Endothelial cell of umbilical vein (primary cell): ENCODE measurements around the gene FLT3LG. TPM values are rescaled to one million over a fixed set of nuclear protein-coding genes. Genes with fewer than 3 reads are reported as not detected.

ENCODE experiments used
- BruUV-seq: library from RNA; stranded (reverse); fragments of 400-500 nt; replicated peaks from 2 replicates; lab custom pipeline; 2021; lab: Mats Ljungman, UMichigan
- CTCF ChIA-PET: fragments of 300-600, 350-600 bp; sonication (Branson Sonifier 250); formaldehyde crosslinking; loops from one replicate; lab custom pipeline; 2021; ENCODE audit warnings: antibody characterized with exemption, inconsistent platforms; lab: Charles Lee
- POLR2A ChIA-PET: fragments of 300-600, 350-600 bp; sonication (Branson Sonifier 250); formaldehyde crosslinking; loops from one replicate; lab custom pipeline; 2021; ENCODE audit warnings: antibody characterized with exemption, inconsistent platforms; lab: Charles Lee
- DNase-seq: peaks from one replicate; pipeline ENCODE4 v3.0.0-alpha.2; 2011; ENCODE audit warnings: low read depth, low spot score
- FAIRE-seq: peaks from 2 replicates; lab custom pipeline; 2011; peaks lifted over from hg19 to GRCh38; lab: Jason Lieb, UNC
- H2AFZ ChIP-seq: 2 replicates; pipeline ENCODE4 v1.6.0; 2012; ENCODE audit warnings: low read depth, low read length, control low read depth, inconsistent platforms
- H3K27ac ChIP-seq: 2 replicates; pipeline ENCODE4 v1.5.1; 2011; ENCODE audit warnings: low read depth, mild to moderate bottlenecking, control low read depth, low read length, moderate library complexity; ENCODE audit not compliant: insufficient read depth
- H3K27me3 ChIP-seq, 2 experiments: 2 replicates each; pipeline versions ENCODE4 v1.6.0 to v1.6.1; 2011; ENCODE audit warnings: low read length in 2 of 2, mixed read lengths in 1 of 2; ENCODE audit not compliant: control insufficient read depth in 2 of 2, insufficient read depth in 2 of 2
- H3K36me3 ChIP-seq, 2 experiments: 2 replicates in 1 of 2; 3 replicates in 1 of 2; pipeline ENCODE4 v1.5.1; 2011; ENCODE audit warnings: low read length in 2 of 2, mild to moderate bottlenecking in 1 of 2, moderate library complexity in 1 of 2; ENCODE audit not compliant: control insufficient read depth in 2 of 2, insufficient read depth in 2 of 2; ENCODE audit errors: extremely low read depth in 1 of 2
- H3K4me1 ChIP-seq: 3 replicates; pipeline ENCODE4 v1.5.1; 2011; ENCODE audit warnings: mild to moderate bottlenecking, low read length; ENCODE audit not compliant: control insufficient read depth, insufficient read depth; ENCODE audit errors: extremely low read depth
- H3K4me2 ChIP-seq: 2 replicates; pipeline ENCODE4 v1.6.1; 2011; ENCODE audit warnings: low read length, control low read depth, mixed read lengths; ENCODE audit not compliant: insufficient read depth
- H3K4me3 ChIP-seq, 3 experiments: fragments of 200-600 bp in 1 of 3; sonication (generic), shearing (Covaris generic) in 1 of 3; replicated peaks in 1 of 3; 2 replicates each; pipeline ENCODE4 v1.5.1; 2011 to 2016; ENCODE audit warnings: control low read depth in 3 of 3, low read length in 3 of 3, mild to moderate bottlenecking in 2 of 3, inconsistent platforms in 1 of 3, low read depth in 1 of 3, moderate library complexity in 1 of 3; ENCODE audit not compliant: insufficient read depth in 1 of 3
- H3K79me2 ChIP-seq: 2 replicates; pipeline ENCODE4 v1.6.0; 2012; ENCODE audit warnings: low read length, inconsistent platforms; ENCODE audit not compliant: control insufficient read depth, insufficient read depth
- H3K9ac ChIP-seq: replicated peaks from 2 replicates; pipeline ENCODE3; 2011; ENCODE audit warnings: low read length, control low read depth; ENCODE audit not compliant: insufficient read depth; ENCODE audit errors: extremely low read depth
- H3K9me1 ChIP-seq: replicated peaks from 3 replicates; pipeline ENCODE4 v1.6.0; 2011; ENCODE audit warnings: mild to moderate bottlenecking, low read length; ENCODE audit not compliant: control insufficient read depth, insufficient read depth; ENCODE audit errors: extremely low read depth
- H3K9me3 ChIP-seq: replicated peaks from 2 replicates; pipeline ENCODE4 v1.5.1; 2012; ENCODE audit warnings: low read length, inconsistent platforms; ENCODE audit not compliant: control insufficient read depth, insufficient read depth
- H4K20me1 ChIP-seq: replicated peaks from 2 replicates; pipeline ENCODE3; 2011; ENCODE audit warnings: mild to moderate bottlenecking, low read length; ENCODE audit not compliant: control insufficient read depth, insufficient read depth; ENCODE audit errors: extremely low read depth
- CTCF ChIP-seq, 2 donors: IDR thresholded peaks; 1 replicate in 1 of 2; 2 replicates in 1 of 2; pipeline ENCODE4 v1.5.1; 2011; ENCODE audit warnings: low read length in 2 of 2, mild to moderate bottlenecking in 2 of 2, moderate library complexity in 2 of 2, control low read depth in 1 of 2, inconsistent platforms in 1 of 2, low read depth in 1 of 2; ENCODE audit not compliant: insufficient read depth in 1 of 2; ENCODE audit errors: extremely low read depth in 1 of 2
- EZH2 ChIP-seq: IDR thresholded peaks from 2 replicates; pipeline ENCODE4 v1.6.1; 2012; ENCODE audit warnings: borderline replicate concordance, low read depth, mild to moderate bottlenecking, moderate library complexity, low read length, inconsistent platforms; ENCODE audit not compliant: severe bottlenecking
- FOS ChIP-seq: IDR thresholded peaks from 2 replicates; pipeline ENCODE4 v1.6.1; 2011; ENCODE audit warnings: mild to moderate bottlenecking, low read length, moderate library complexity, borderline replicate concordance; ENCODE audit not compliant: insufficient read depth
- MAX ChIP-seq: IDR thresholded peaks from 2 replicates; pipeline ENCODE4 v1.6.1; 2011; ENCODE audit not compliant: insufficient read depth, insufficient read length
- MYC ChIP-seq: IDR thresholded peaks from one replicate; pipeline ENCODE4 v1.6.1; 2011; ENCODE audit warnings: mild to moderate bottlenecking, low read depth, low read length
- POLR2A ChIP-seq: IDR thresholded peaks from 2 replicates; pipeline ENCODE4 v1.6.1; 2012; ENCODE audit warnings: low read depth, mild to moderate bottlenecking, control low read depth, low read length
- POLR2AphosphoS5 ChIP-seq: IDR thresholded peaks from 2 replicates; pipeline ENCODE4 v1.6.1; 2012; ENCODE audit warnings: low read depth, mild to moderate bottlenecking, control low read depth, low read length, moderate library complexity; ENCODE audit not compliant: insufficient read depth
- dilution Hi-C: fragments of 300-500 bp; cut with MboI; formaldehyde crosslinking; loops from one replicate; pipeline ENCODE4 v1.15.0; 2019; ENCODE audit warnings: low sequenced_read_pairs; ENCODE audit not compliant: extremely low pct_ligation_motif_present
- intact Hi-C: fragments of 100-400 bp; cut with micrococcal nuclease; formaldehyde crosslinking; loops from one replicate; pipeline ENCODE4 v1.10.0; 2022
- polyA plus RNA-seq, 4 experiments: library from polyadenylated mRNA; depleted of rRNA in 3 of 4; stranded (reverse) in 3 of 4; unstranded in 1 of 4; fragments of >200 nt; gene quantifications; 2 replicates each; pipeline versions ENCODE4 v1.2.1 to v1.2.3, GENCODE V29; 2011 to 2012; ENCODE audit warnings: missing spikeins in 1 of 4
- total RNA-seq: library from RNA; stranded (reverse); gene quantifications from 2 replicates; pipeline ENCODE4 v1.2.3, GENCODE V29; 2021

FLT3LG gene
- total and polyA plus RNA-seq, 2 donors (not counting 3 experiments of a cell fraction or from before 2014, with no cell fraction given), result 5.0 to 5.7 TPM

- Histone ChIP-seq H3K27ac (no peak overlapping the region), H3K27me3 (no peaks in the 10 kb centered on the region), H4K20me1 (no peaks in the 10 kb centered on the region), H2AFZ (no peak overlapping the region), H3K9me3 (no peaks in the 10 kb centered on the region), H3K79me2 (peaks cover 5% of the 10 kb centered on the region), H3K4me2 (no peak overlapping the region), H3K36me3 (no peaks in the 10 kb centered on the region), H3K9me1 (no peaks in the 10 kb centered on the region), H3K4me1 (peaks cover 7% of the 10 kb centered on the region), H3K9ac (no peak overlapping the region), H3K4me3 (no peak overlapping the region)
- BruUV-seq, result no TSS peak
- CTCF ChIA-PET, result interaction anchor here (1.5 kb wide), 1 partner anchor 18 kb away, joined by 5 read pairs; the partner anchor contains the start of gene FLT3LG
- no peak for FAIRE-seq
- dilution Hi-C loops, result no loop called here
- no peak for DNase-seq
- POLR2A ChIA-PET, result no interaction called here
- no peak for TF ChIP-seq EZH2
- TF ChIP-seq POLR2AphosphoS5, result no peak
- no peak for TF ChIP-seq POLR2A
- TF ChIP-seq MYC, result no peak
- TF ChIP-seq FOS, result no peak
- no peak for TF ChIP-seq CTCF (IDR thresholded peaks at IDR 0.05; ENCODE audit: extremely low read depth in 1 of 2, insufficient read depth in 1 of 2, low read depth in 1 of 2, low read length in 2 of 2)
- TF ChIP-seq MAX, result no peak
- intact Hi-C loops, result no loop called here
These were observed 18.2 kb upstream of the FLT3LG start for GRCh38 chr19:49455773-49456172.
